ENCODE data around the gene MIPOL1. TPM values are rescaled to one million over a fixed set of nuclear protein-coding genes. Genes with fewer than 3 reads are reported as not detected.

The MIPOL1 gene
- total RNA-seq, 3 donors from 2014 or later, result 12.2 to 48.8 (median 36.1) TPM

- intact Hi-C loops (cut with DNase I; ENCODE audit: low total_unique reads), result no loop called here
- no peaks in the 10 kb centered on the region for H3K9me3 ChIP-seq
- no peaks in the 10 kb centered on the region for H3K36me3 ChIP-seq
- no peak overlapping the region for H3K4me3 ChIP-seq
- DNase-seq (ENCODE audit: low spot score in 2 of 2), result no peak
- H3K4me1 ChIP-seq, result no peaks in the 10 kb centered on the region
- no peaks in the 10 kb centered on the region for H3K27me3 ChIP-seq
- TF ChIP-seq, protein P1, sequence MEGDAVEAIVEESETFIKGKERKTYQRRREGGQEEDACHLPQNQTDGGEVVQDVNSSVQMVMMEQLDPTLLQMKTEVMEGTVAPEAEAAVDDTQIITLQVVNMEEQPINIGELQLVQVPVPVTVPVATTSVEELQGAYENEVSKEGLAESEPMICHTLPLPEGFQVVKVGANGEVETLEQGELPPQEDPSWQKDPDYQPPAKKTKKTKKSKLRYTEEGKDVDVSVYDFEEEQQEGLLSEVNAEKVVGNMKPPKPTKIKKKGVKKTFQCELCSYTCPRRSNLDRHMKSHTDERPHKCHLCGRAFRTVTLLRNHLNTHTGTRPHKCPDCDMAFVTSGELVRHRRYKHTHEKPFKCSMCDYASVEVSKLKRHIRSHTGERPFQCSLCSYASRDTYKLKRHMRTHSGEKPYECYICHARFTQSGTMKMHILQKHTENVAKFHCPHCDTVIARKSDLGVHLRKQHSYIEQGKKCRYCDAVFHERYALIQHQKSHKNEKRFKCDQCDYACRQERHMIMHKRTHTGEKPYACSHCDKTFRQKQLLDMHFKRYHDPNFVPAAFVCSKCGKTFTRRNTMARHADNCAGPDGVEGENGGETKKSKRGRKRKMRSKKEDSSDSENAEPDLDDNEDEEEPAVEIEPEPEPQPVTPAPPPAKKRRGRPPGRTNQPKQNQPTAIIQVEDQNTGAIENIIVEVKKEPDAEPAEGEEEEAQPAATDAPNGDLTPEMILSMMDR (IDR thresholded peaks at IDR 0.05), result no peak
- TF ChIP-seq POLR2AphosphoS5 (IDR thresholded peaks at IDR 0.05), result no peak
- no peak overlapping the region for H3K27ac ChIP-seq
These were observed 31.9 kb upstream of the MIPOL1 start for GRCh38 chr14:37165794-37166193.

- TF ChIP-seq POLR2A (IDR thresholded peaks at IDR 0.05), result no peak
- TF ChIP-seq, protein P1 (IDR thresholded peaks at IDR 0.05), result no peak
- no peak for TF ChIP-seq POLR2AphosphoS5 (IDR thresholded peaks at IDR 0.05)
- no peaks in the 10 kb centered on the region for H3K36me3 ChIP-seq
These were observed 30.3 kb upstream of the MIPOL1 start for GRCh38 chr14:37167151-37168047.

DNA sequence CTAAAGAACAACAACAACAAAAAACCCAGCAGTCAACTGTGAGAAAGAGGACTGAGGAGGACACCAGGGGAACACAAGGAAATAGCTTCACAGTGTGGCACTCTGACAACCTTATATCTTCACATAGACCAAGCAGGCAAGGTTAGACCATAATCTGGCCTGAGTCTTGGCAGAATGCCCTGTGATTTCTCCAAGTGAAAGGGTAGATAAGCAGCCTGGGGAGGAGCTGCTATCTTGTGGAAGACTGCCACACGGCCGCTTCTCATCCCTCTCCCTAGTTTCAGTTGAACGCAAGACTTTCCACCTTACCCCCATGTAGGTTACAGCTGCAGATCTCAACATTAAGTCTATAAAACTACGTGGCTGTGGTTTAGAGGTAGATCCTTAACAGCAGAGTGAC, 29.0 kb upstream of the MIPOL1 start:
- intact Hi-C loops (cut with DNase I; ENCODE audit: low total_unique reads), result no loop called here

More at GRCh38 chr14:37167151-37168047, 30.3 kb upstream of the MIPOL1 start:
- intact Hi-C loops (cut with DNase I; ENCODE audit: low total_unique reads), result no loop called here
- Histone ChIP-seq H3K9me3 (no peaks in the 10 kb centered on the region), H3K4me3 (no peak overlapping the region), H3K4me1 (no peaks in the 10 kb centered on the region), H3K27ac (no peak overlapping the region), H3K27me3 (no peaks in the 10 kb centered on the region)
- no peak for DNase-seq (ENCODE audit: low spot score in 2 of 2)

DNA sequence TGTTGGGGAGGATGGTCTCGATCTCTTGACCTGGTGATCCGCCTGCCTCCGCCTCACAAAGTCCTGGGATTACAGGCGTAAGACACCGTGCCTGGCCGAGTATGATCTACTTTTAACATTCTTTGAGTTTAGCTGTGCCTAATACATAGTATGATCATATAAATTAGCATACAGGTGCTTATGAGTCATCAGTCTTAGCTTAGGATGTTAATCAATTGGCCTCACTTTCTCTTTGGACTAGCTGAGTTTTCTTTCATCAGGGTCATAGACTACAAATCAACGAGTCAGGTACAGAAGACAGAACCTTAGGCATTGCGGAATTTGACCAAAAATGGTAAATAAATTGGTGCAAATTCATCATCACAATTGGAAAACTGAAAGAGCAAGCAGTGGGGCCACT, 27.5 kb upstream of the MIPOL1 start:
- no peak overlapping the region for H3K27ac ChIP-seq
- intact Hi-C loops (cut with DNase I; ENCODE audit: low total_unique reads), result no loop called here
- no peaks in the 10 kb centered on the region for H3K27me3 ChIP-seq
- DNase-seq (ENCODE audit: low spot score in 2 of 2), result no peak
- H3K36me3 ChIP-seq, result no peaks in the 10 kb centered on the region
- no peak for TF ChIP-seq POLR2A (IDR thresholded peaks at IDR 0.05)
- no peak for TF ChIP-seq POLR2AphosphoS5 (IDR thresholded peaks at IDR 0.05)
- TF ChIP-seq, protein P1 (IDR thresholded peaks at IDR 0.05), result no peak
- H3K4me1 ChIP-seq, result no peaks in the 10 kb centered on the region
- no peaks in the 10 kb centered on the region for H3K9me3 ChIP-seq
- H3K4me3 ChIP-seq, result no peak overlapping the region

More for the DNA sequence above, 29.0 kb upstream of the MIPOL1 start:
- Histone ChIP-seq H3K9me3 (no peaks in the 10 kb centered on the region), H3K4me3 (no peak overlapping the region), H3K4me1 (no peaks in the 10 kb centered on the region), H3K36me3 (no peaks in the 10 kb centered on the region), H3K27ac (no peak overlapping the region), H3K27me3 (no peaks in the 10 kb centered on the region)
- TF ChIP-seq POLR2A (IDR thresholded peaks at IDR 0.05) (no peak), POLR2AphosphoS5 (IDR thresholded peaks at IDR 0.05) (no peak)
- TF ChIP-seq, protein P1 (IDR thresholded peaks at IDR 0.05), result no peak
- DNase-seq (ENCODE audit: low spot score in 2 of 2), result no peak

DNA sequence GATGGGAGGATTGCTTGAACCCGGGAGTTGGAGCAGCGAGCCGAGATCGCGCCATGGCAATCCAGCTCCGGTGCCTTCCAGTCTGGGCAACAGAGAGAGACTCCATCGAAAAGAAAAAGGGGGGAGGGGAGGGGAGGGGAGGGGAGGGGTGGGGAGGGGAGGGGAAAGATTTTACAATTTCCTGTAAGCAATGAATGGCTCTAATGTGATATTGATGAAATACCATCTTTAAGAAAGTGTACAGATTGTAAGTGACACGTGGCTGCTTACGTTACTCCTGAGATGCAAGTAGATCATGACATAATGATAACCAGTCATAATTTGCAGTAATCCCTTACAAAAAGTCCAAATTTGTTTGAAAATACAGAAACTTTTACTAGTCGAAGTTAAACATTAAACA, 26.7 kb upstream of the MIPOL1 start:
- intact Hi-C loops (cut with DNase I; ENCODE audit: low total_unique reads), result no loop called here
- Histone ChIP-seq H3K9me3 (no peaks in the 10 kb centered on the region), H3K4me1 (no peaks in the 10 kb centered on the region), H3K4me3 (no peak overlapping the region), H3K36me3 (no peaks in the 10 kb centered on the region), H3K27ac (no peak overlapping the region), H3K27me3 (no peaks in the 10 kb centered on the region)
- TF ChIP-seq POLR2AphosphoS5 (IDR thresholded peaks at IDR 0.05) (no peak), POLR2A (IDR thresholded peaks at IDR 0.05) (no peak)
- TF ChIP-seq, protein P1 (IDR thresholded peaks at IDR 0.05), result no peak
- no peak for DNase-seq (ENCODE audit: low spot score in 2 of 2)

Data from breast epithelium (tissue), 4 donors.